ENCODE measurements around the gene PTGER2.

DNA sequence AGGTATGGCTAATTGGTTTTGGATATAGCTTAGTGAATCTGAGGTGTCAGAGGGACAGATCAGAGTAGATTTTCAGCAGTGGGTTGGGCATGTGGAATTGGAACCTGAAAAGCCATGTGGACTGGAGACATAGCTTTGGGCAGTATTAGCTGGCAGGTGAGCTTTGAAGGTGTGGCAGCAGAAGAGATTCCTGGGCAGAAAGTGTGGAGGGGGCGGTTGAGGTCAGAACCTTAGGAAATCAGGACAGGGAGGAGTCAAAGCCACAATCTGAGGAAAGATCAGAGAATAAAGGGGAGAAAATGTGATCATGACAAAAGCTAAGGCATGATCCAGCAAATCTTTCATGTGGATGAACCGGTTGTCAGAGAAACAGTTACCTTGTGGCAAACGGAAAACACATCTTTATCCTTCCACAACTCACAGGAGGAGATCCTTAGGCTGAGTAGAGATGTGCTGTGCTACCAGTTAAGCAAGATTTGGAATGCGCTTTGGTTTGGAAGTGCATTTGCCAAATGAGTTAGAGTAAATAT, 56.4 kb downstream of the PTGER2 start:
- TF ChIP-seq ZNF274 (IDR thresholded peaks at IDR 0.05; ENCODE audit: low read depth, low read length), result no peak
- TF ChIP-seq YY1 (IDR thresholded peaks at IDR 0.05; ENCODE audit: insufficient read depth, insufficient read length), result no peak

All from NT2/D1 (cell line).